ELR (cell line): ENCODE measurements around the gene IRX3.

Source experiments
- DNase-seq: peaks from one replicate; pipeline ENCODE4 v3.0.0-alpha.2; 2015; ENCODE audit warnings: low read depth

IRX3 gene

GRCh38 chr16:54290833-54291655, 4.5 kb upstream of the IRX3 start:
- DNase-seq: no peak

GRCh38 chr16:54289945-54290832, 3.6 kb upstream of the IRX3 start:
- no peak for DNase-seq

- DNase-seq: no peak
These were observed 2.8 kb upstream of the IRX3 start for GRCh38 chr16:54289242-54289944.

- no peak for DNase-seq
These were observed 2.3 kb upstream of the IRX3 start for GRCh38 chr16:54288835-54289241.

- DNase-seq: no peak
These were observed 1.6 kb upstream of the IRX3 start for GRCh38 chr16:54288030-54288834.

- no peak for DNase-seq
These were observed 793 bp upstream of the IRX3 start for GRCh38 chr16:54287131-54288029.

- DNase-seq: peak; percentile 86
These were observed 559 bp downstream of the IRX3 start for GRCh38 chr16:54286090-54286365.

- peak; percentile 69 for DNase-seq
These were observed 1.0 kb downstream of the IRX3 start for GRCh38 chr16:54285414-54286089.

GRCh38 chr16:54284931-54285413, 1.6 kb downstream of the IRX3 start:
- peak; percentile 17 for DNase-seq

- no peak for DNase-seq
These were observed 2.2 kb downstream of the IRX3 start for GRCh38 chr16:54284319-54284930.

GRCh38 chr16:54283725-54284318, 2.8 kb downstream of the IRX3 start:
- DNase-seq: no peak

GRCh38 chr16:54282928-54283724, 3.5 kb downstream of the IRX3 start:
- DNase-seq: no peak

GRCh38 chr16:54282202-54282927, 4.2 kb downstream of the IRX3 start:
- DNase-seq: no peak

GRCh38 chr16:54281535-54282201, 4.9 kb downstream of the IRX3 start:
- no peak for DNase-seq

GRCh38 chr16:54280751-54281150, 5.8 kb downstream of the IRX3 start:
- DNase-seq: peak; percentile 58

GRCh38 chr16:54277845-54278703, 8.5 kb downstream of the IRX3 start:
- DNase-seq: no peak
